ENCODE results near the gene TLR2.

The TLR2 gene

DNA sequence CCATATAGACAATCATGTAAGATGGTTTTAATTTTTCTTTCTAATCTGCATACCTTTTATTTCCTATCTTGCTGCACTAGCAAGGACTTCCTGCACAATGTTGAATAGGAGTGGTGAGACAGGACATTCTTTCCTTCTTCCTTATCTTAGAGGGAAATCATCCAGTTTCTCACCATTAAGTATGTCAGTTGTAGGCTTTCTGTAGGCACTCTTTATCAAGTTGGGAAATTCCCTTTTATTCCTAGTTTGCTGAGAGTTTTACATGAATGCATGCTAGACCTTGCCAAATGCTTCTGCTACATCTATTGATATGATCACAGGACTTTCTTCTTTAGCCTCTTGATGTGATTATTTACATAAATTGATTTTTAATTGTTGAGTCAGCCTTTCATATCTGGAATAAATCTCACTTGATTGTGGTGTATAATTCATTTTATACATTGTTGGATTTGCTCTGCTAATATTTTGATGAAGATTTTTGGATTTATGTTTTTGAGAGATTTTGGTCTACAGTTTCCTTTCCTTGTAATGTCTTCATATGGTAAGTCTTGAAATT lies 51.9 kb downstream of the TLR2 start:
- DNase-seq: no peak

DNA sequence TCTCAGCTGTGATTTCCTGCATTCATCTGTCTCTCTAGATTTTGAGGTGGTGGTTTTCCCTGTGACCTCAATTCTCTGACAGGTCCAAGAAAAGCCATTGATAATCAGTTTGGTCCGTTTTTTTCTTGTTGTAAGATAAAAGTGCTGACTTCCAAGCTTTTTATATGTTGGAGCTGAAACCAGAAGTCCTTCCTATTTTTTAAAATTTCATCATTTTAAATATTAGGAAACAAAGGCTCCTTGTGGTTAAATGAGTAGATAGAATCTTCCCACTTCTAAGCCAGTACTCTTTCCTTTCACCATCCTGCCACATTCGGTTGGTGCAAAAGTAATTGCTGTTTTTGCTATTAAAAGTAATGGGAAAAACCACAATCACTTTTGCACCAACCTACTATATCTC lies 57.5 kb downstream of the TLR2 start:
- no peak for DNase-seq

DNA sequence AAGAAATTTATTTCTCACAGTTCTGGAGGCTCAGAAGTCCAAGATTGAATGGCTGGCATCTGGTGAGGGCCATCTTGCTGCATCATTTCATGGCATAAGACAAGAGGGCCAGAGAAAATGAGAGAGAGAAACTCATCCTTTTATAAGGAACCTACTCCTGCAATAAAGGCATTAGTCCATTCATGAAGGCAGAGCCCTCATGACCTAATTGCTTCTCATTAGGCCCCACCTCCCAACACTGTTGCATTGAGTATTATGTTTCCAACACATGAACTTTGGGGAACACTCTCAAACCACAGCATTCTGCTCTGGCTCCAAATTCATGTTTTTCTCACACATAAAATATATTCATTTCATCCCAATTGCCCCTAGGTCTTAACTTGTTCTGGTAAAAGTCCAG lies 61.6 kb downstream of the TLR2 start:
- no peak for DNase-seq

DNA sequence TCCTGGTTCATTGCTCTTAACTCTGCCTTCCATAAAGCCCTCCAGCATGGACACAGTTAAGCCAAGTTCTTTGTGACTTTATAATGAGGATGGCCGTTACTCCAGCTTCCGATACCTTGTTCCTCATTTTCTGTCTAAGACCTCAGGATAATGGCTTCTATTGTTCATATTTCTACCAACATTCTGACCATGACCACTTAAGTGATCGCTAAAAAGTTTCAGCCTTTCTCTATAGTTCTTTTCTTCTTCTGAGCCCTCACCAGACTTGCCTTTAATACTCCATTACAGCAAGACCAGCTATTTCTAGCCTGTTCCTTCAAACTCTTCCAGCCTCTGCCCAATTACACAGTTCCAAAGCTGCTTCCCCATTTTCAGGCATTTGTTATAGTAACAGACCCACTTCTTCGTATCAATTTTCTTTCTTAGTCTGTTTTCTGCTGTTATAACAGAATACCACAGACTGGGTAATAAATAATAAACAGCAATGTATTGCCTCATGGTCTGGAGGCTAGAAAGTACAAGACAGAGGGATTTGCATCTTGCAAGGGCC lies 63.4 kb downstream of the TLR2 start:
- DNase-seq: no peak

DNA sequence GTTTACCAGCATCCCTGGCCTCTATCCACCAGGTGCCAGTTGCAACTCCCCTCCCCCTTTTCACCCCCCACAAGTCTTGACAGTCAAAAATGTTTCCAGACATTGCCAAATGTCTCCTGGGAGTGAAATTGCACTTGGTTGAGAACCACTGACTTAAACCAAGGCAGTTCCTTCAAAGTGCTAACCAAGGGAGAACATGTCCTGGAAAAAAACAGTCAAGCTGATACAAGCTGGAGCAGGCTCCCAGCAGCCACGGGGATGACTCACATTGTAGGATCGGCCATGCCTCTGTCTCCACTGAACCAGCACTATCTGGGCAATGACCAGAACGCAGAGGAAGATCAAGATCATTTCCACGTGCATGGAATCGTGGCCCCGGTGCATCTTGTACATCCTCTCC lies 64.3 kb downstream of the TLR2 start:
- no peak for DNase-seq

DNA sequence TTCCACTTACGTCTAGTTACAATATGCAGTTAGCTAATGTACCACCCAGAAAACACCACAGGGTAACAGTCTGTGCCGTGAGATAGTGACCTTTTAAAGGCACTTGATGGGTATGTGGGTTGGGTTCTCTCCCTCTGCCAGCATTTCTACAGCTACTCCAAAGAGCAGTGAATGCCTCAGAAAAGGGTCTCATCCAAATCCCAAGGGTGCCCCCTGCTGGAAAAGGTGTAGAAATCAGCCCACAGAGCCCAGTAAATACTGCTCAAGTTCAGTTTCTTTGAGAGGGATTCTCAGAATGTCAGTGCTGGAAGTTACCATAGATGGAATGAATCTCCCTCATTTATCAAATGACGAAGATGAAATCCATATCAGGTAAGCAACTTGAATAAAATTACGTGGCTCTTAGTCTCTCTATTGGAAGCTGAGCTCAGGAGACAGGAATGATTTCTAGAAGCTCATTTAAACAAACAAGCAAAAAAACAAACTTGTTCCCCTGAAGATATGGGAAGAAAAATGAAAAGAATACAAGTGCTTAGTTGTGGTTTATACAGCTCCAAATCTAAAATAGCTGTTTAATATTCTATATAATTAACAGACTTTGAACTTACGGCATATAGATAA lies 66.2 kb downstream of the TLR2 start:
- DNase-seq: peak; percentile 80

DNA sequence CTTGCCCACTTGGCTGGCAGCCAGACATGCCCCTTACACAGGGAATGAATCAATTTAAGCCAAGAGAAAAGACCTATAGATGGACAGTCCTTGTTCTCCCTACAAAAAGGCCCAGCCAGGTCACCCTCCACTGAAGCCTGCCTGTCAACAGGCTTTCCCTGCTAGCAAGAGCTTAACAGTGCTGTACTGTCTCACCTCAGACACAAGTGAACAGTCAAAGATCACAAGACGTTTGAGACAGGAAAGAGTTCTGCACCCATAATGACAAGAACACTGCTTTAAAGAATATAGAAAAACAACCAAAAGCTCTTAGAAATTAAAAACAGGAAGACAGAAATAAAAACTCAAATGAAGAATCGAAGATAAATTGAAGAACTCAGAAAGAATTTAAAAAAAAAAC lies 71.1 kb downstream of the TLR2 start:
- DNase-seq: no peak
